ENCODE measurements around the gene EQTN.

The EQTN gene
- 0 reads per million in 2 experiments for total RNA-seq

GRCh38 chr9:27297050-27297449 is at the start of gene EQTN:
Gene EQTN, minus strand, starts transcription at chr9:27297150. Its CDS starts 95 bp downstream, at chr9:27297055.
- DNase-seq (ENCODE audit: low read depth), result no peak

- DNase-seq (ENCODE audit: low read depth), result no peak
Observed at GRCh38 chr9:27344776-27345175, 47.8 kb upstream of the EQTN start.

- DNase-seq (ENCODE audit: low read depth), result no peak
Observed at GRCh38 chr9:27341545-27342294, 44.8 kb upstream of the EQTN start.

GRCh38 chr9:27340961-27341511 is 44.1 kb upstream of the EQTN start:
- DNase-seq (ENCODE audit: low read depth), result no peak

GRCh38 chr9:27340285-27340674 is 43.3 kb upstream of the EQTN start:
- no peak for DNase-seq (ENCODE audit: low read depth)

GRCh38 chr9:27339661-27340284 is 42.8 kb upstream of the EQTN start:
- no peak for DNase-seq (ENCODE audit: low read depth)

GRCh38 chr9:27338527-27338903 is 41.6 kb upstream of the EQTN start:
- no peak for DNase-seq (ENCODE audit: low read depth)

GRCh38 chr9:27337833-27338526 is 41.0 kb upstream of the EQTN start:
- no peak for DNase-seq (ENCODE audit: low read depth)

GRCh38 chr9:27337236-27337635 is 40.3 kb upstream of the EQTN start:
- DNase-seq (ENCODE audit: low read depth), result no peak

GRCh38 chr9:27336829-27337228 is 39.9 kb upstream of the EQTN start:
- DNase-seq (ENCODE audit: low read depth), result no peak

- no peak for DNase-seq (ENCODE audit: low read depth)
Observed at GRCh38 chr9:27336126-27336525, 39.2 kb upstream of the EQTN start.

- DNase-seq (ENCODE audit: low read depth), result no peak
Observed at GRCh38 chr9:27335075-27335474, 38.1 kb upstream of the EQTN start.

- peak; percentile 7 for DNase-seq (ENCODE audit: low read depth)
Observed at GRCh38 chr9:27333241-27334052, 36.5 kb upstream of the EQTN start.

GRCh38 chr9:27331393-27331792 is 34.4 kb upstream of the EQTN start:
- DNase-seq (ENCODE audit: low read depth), result no peak

- DNase-seq (ENCODE audit: low read depth), result no peak
Observed at GRCh38 chr9:27329291-27329690, 32.3 kb upstream of the EQTN start.

GRCh38 chr9:27328483-27328882 is 31.5 kb upstream of the EQTN start:
- DNase-seq (ENCODE audit: low read depth), result no peak

GRCh38 chr9:27311184-27311583 is 14.2 kb upstream of the EQTN start:
- DNase-seq (ENCODE audit: low read depth), result no peak

GRCh38 chr9:27310582-27310981 is 13.6 kb upstream of the EQTN start:
- DNase-seq (ENCODE audit: low read depth), result no peak

GRCh38 chr9:27308691-27309390 is 11.9 kb upstream of the EQTN start:
- no peak for DNase-seq (ENCODE audit: low read depth)

GRCh38 chr9:27304521-27304920 is 7.6 kb upstream of the EQTN start:
- no peak for DNase-seq (ENCODE audit: low read depth)

GRCh38 chr9:27303219-27303618 is 6.3 kb upstream of the EQTN start:
- DNase-seq (ENCODE audit: low read depth), result no peak

Data from T follicular helper cell (primary cell).